Hepatocyte (in vitro differentiated cells): ENCODE results near the gene USP2. TPM values are rescaled to one million over a fixed set of nuclear protein-coding genes. Genes with fewer than 3 reads are reported as not detected.
A peak's percentile ranks its signal among the peaks of the same experiment; 100 is the strongest.

Experiments
- DNase-seq: peaks from one replicate; pipeline ENCODE4 v3.0.0-alpha.2; 2016; ENCODE audit warnings: low spot score
- H2AFZ ChIP-seq: fragments of 200-600 bp; sonication (generic); 2 replicates; pipeline ENCODE4 v1.6.0; 2016; ENCODE audit warnings: antibody characterized with exemption, mild to moderate bottlenecking
- H3K27ac ChIP-seq: fragments of 200-600 bp; sonication (generic); 2 replicates; pipeline ENCODE4 v1.5.1; 2016; ENCODE audit warnings: mild to moderate bottlenecking
- H3K27me3 ChIP-seq: fragments of 200-600 bp; sonication (generic); 2 replicates; pipeline ENCODE4 v1.6.1; 2016
- H3K36me3 ChIP-seq: fragments of 200-600 bp; sonication (generic); replicated peaks from 2 replicates; pipeline ENCODE4 v1.5.1; 2016; ENCODE audit warnings: low read depth; ENCODE audit not compliant: insufficient read depth
- H3K4me1 ChIP-seq: fragments of 200-600 bp; sonication (generic); 2 replicates; pipeline ENCODE4 v1.5.1; 2016; ENCODE audit warnings: mild to moderate bottlenecking, moderate library complexity; ENCODE audit not compliant: insufficient read depth
- H3K4me2 ChIP-seq: fragments of 200-600 bp; sonication (generic); 2 replicates; pipeline ENCODE4 v1.6.0; 2016
- H3K4me3 ChIP-seq: fragments of 200-600 bp; sonication (generic); 2 replicates; pipeline ENCODE4 v1.5.1; 2016; ENCODE audit warnings: mild to moderate bottlenecking
- H3K79me2 ChIP-seq: fragments of 200-600 bp; sonication (generic); 2 replicates; pipeline ENCODE4 v1.6.0; 2017; ENCODE audit warnings: mild to moderate bottlenecking
- H3K9me2 ChIP-seq: fragments of 200-600 bp; sonication (generic); replicated peaks from 2 replicates; pipeline ENCODE4 v1.6.0; 2017; ENCODE audit warnings: mild to moderate bottlenecking; ENCODE audit not compliant: insufficient read depth
- H3K9me3 ChIP-seq: fragments of 200-600 bp; sonication (generic); 2 replicates; pipeline ENCODE4 v1.5.1; 2016; ENCODE audit warnings: low read depth, mild to moderate bottlenecking
- H4K20me1 ChIP-seq: fragments of 200-600 bp; sonication (generic); 2 replicates; pipeline ENCODE4 v1.6.0; 2016; ENCODE audit warnings: mild to moderate bottlenecking; ENCODE audit not compliant: insufficient read depth, poor library complexity, severe bottlenecking
- CTCF ChIP-seq: fragments of 200-600 bp; sonication (generic); IDR thresholded peaks from 2 replicates; pipeline ENCODE4 v1.5.1; 2016; ENCODE audit warnings: antibody characterized with exemption, mild to moderate bottlenecking; ENCODE audit not compliant: poor library complexity
- EZH2 ChIP-seq: fragments of 200-600 bp; sonication (generic); IDR thresholded peaks from 2 replicates; pipeline ENCODE4 v1.6.1; 2016; ENCODE audit warnings: antibody characterized with exemption, mild to moderate bottlenecking, borderline replicate concordance
- EZH2phosphoT487 ChIP-seq: fragments of 200-600 bp; sonication (generic); IDR thresholded peaks from one replicate; pipeline ENCODE4 v1.6.1; 2018; ENCODE audit warnings: antibody characterized with exemption, mild to moderate bottlenecking, low read depth, moderate library complexity; ENCODE audit not compliant: unreplicated experiment, severe bottlenecking
- WGBS: methylation state at CpG from one replicate; pipeline ENCODE4 v1.1.6; 2016; ENCODE audit warnings: low lambda C conversion rate; ENCODE audit errors: missing lambda C conversion rate; 5-methylcytosine and 5-hydroxymethylcytosine counted together
- polyA plus RNA-seq: library from polyadenylated mRNA; unstranded; fragments of >200 nt; fragmentation: Nextera tagmentation; extraction: Ambion mirVana; gene quantifications from 2 replicates; pipeline ENCODE4 v1.2.1, GENCODE V29; 2016
- total RNA-seq: library from RNA; depleted of rRNA; stranded (reverse); fragments of >200 nt; gene quantifications from 2 replicates; pipeline ENCODE4 v1.2.3, GENCODE V29; 2014

USP2 gene
- total and polyA plus RNA-seq, 2 experiments from 2014 or later = 7.3 to 23.5 TPM

GRCh38 chr11:119368121-119369034, 13.1 kb downstream of the USP2 start:
- Histone ChIP-seq H3K27me3 (no peaks in the 10 kb centered on the region), H4K20me1 (no peaks in the 10 kb centered on the region), H3K9me3 (no peaks in the 10 kb centered on the region), H3K9me2 (no peaks in the 10 kb centered on the region), H3K4me2 (peak overlapping the region; percentile 61), H3K27ac (peak overlapping the region; percentile 90), H3K36me3 (no peaks in the 10 kb centered on the region), H3K79me2 (no peaks in the 10 kb centered on the region), H3K4me1 (peaks cover 64% of the 10 kb centered on the region), H3K4me3 (no peak overlapping the region), H2AFZ (no peak overlapping the region)
- WGBS = 53% methylated on average over 17 of the region's 17 CpGs
- TF ChIP-seq CTCF (no peak), EZH2 (no peak), EZH2phosphoT487 (no peak)
- DNase-seq = peak; percentile 92

- TF ChIP-seq EZH2phosphoT487 (no peak), EZH2 (no peak), CTCF (no peak)
- Histone ChIP-seq H3K36me3 (no peaks in the 10 kb centered on the region), H3K4me1 (peaks cover 66% of the 10 kb centered on the region), H3K79me2 (no peaks in the 10 kb centered on the region), H3K27me3 (no peaks in the 10 kb centered on the region), H3K4me2 (peak overlapping the region; percentile 61), H3K9me3 (no peaks in the 10 kb centered on the region), H3K27ac (peak overlapping the region; percentile 90), H2AFZ (no peak overlapping the region), H4K20me1 (no peaks in the 10 kb centered on the region), H3K9me2 (no peaks in the 10 kb centered on the region), H3K4me3 (no peak overlapping the region)
- peak; percentile 67 for DNase-seq
- WGBS = 45% methylated on average over 9 of the region's 9 CpGs
Observed at GRCh38 chr11:119367661-119368120, 13.8 kb downstream of the USP2 start.

- H3K27me3 ChIP-seq = no peaks in the 10 kb centered on the region
- H2AFZ ChIP-seq = no peak overlapping the region
- DNase-seq = peak; percentile 6
- no peaks in the 10 kb centered on the region for H3K36me3 ChIP-seq
- H3K9me2 ChIP-seq = no peaks in the 10 kb centered on the region
- H3K79me2 ChIP-seq = no peaks in the 10 kb centered on the region
- H3K4me1 ChIP-seq = peaks cover 74% of the 10 kb centered on the region
- peak overlapping the region; percentile 68 for H3K27ac ChIP-seq
- no peak overlapping the region for H3K4me3 ChIP-seq
- H3K9me3 ChIP-seq = no peaks in the 10 kb centered on the region
- TF ChIP-seq CTCF (no peak), EZH2 (no peak), EZH2phosphoT487 (no peak)
- peak overlapping the region; percentile 47 for H3K4me2 ChIP-seq
- WGBS = 81% methylated on average over 11 of the region's 11 CpGs
- H4K20me1 ChIP-seq = no peaks in the 10 kb centered on the region
Observed at GRCh38 chr11:119366690-119367620, 14.5 kb downstream of the USP2 start.
